ENCODE measurements around the gene NPLOC4. TPM values are rescaled to one million over a fixed set of nuclear protein-coding genes. Genes with fewer than 3 reads are reported as not detected.

The NPLOC4 gene
- total and polyA plus RNA-seq, 8 donors: 24.0 to 284 (median 54.8) TPM

DNA sequence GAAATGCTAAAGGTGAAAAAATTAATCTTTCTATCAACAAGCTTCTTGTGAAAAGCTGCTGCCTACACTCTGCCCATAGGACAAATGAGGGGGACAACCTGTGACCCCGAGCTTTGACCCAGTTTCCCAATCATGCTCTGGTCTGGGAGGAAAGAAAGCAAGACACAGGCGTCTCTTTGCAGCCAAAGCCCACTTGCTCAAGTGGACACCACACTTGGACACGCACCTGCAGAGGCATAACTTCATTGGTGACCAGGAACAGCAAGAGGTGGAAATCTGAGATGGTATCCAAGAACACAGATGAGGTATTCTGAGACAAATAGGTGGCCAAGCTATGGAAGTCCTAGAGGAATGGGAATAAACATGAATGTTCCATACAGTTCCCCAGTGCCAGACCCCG is 69.7 kb downstream of the NPLOC4 start:
- peaks cover 30 to 42% (median 36%) of the 10 kb centered on the region in 4 donors for H3K4me1 ChIP-seq
- H3K4me3 ChIP-seq: peak overlapping the region in 1 of 4 donors; percentile 3
- peaks cover 62 to 99% (median 93%) of the 10 kb centered on the region in 4 donors for H3K36me3 ChIP-seq
- H3K27me3 ChIP-seq: no peaks in the 10 kb centered on the region
- H3K27ac ChIP-seq: peak overlapping the region in 4 of 5 donors; percentile 82 to 88 (median 82)
- TF ChIP-seq POLR2AphosphoS5 (IDR thresholded peaks at IDR 0.05): no peak
- TF ChIP-seq, protein P1, sequence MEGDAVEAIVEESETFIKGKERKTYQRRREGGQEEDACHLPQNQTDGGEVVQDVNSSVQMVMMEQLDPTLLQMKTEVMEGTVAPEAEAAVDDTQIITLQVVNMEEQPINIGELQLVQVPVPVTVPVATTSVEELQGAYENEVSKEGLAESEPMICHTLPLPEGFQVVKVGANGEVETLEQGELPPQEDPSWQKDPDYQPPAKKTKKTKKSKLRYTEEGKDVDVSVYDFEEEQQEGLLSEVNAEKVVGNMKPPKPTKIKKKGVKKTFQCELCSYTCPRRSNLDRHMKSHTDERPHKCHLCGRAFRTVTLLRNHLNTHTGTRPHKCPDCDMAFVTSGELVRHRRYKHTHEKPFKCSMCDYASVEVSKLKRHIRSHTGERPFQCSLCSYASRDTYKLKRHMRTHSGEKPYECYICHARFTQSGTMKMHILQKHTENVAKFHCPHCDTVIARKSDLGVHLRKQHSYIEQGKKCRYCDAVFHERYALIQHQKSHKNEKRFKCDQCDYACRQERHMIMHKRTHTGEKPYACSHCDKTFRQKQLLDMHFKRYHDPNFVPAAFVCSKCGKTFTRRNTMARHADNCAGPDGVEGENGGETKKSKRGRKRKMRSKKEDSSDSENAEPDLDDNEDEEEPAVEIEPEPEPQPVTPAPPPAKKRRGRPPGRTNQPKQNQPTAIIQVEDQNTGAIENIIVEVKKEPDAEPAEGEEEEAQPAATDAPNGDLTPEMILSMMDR (IDR thresholded peaks at IDR 0.05): no peak
- TF ChIP-seq EP300 (IDR thresholded peaks at IDR 0.05): no peak
- TF ChIP-seq POLR2A (IDR thresholded peaks at IDR 0.05): no peak
- 40 to 55% (median 43%) methylated on average over 4 of the region's 4 CpGs for WGBS, 5 donors
- intact Hi-C loops (cut with DNase I; ENCODE audit: low total_unique reads): no loop called here
- no peak for DNase-seq
- H3K9me3 ChIP-seq: no peaks in the 10 kb centered on the region

DNA sequence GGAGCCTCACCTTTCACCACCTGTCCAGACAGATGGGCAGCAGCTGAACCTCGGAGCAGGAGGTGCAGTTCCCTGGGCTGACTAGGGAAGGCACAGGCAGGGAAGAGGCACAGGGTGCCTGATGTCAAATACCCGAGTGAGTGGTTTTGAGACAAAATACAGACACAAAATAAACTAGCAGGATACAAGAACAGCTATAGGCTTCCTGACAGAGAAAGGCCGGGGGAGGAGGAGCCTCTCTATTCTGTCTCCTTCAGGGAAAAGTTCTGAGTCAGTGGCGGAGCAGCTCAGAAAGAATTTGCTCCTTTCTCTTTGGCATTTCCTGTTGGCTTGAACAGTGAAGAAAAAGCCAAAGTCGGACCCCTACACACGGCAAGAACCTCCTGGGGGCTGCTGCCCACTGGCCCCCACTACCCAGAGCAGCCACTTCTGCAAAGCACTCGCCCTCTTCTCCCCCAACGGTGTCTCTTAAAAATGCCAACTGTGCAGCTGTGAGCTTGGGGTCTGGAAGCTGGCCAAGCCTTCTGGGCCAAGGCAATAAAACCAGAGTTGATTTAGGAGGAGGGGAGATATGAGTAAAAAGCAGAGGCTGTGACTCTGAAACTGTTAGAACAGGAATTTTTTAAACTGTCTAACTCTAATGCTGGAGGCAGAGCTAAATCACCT is 70.3 kb downstream of the NPLOC4 start:
- 2 to 10% (median 6%) methylated on average over 8 of the region's 8 CpGs for WGBS, 5 donors
- peak; percentile 84 to 89 for DNase-seq
- Histone ChIP-seq H3K4me3 (peak overlapping the region in 2 of 4 donors; percentile 3 to 15), H3K36me3 (peaks cover 65 to 99% (median 93%) of the 10 kb centered on the region in 4 donors), H3K9me3 (no peaks in the 10 kb centered on the region), H3K27ac (peak overlapping the region; percentile 71 to 88 (median 82)), H3K4me1 (peaks cover 30 to 43% (median 36%) of the 10 kb centered on the region in 4 donors), H3K27me3 (no peaks in the 10 kb centered on the region)
- intact Hi-C loops (cut with DNase I; ENCODE audit: low total_unique reads): no loop called here
- TF ChIP-seq, protein P1 (IDR thresholded peaks at IDR 0.05): peak in 1 of 7 experiments; percentile 7
- TF ChIP-seq EP300 (IDR thresholded peaks at IDR 0.05) (no peak), POLR2AphosphoS5 (IDR thresholded peaks at IDR 0.05) (peak in 1 of 3 donors; percentile 61)

DNA sequence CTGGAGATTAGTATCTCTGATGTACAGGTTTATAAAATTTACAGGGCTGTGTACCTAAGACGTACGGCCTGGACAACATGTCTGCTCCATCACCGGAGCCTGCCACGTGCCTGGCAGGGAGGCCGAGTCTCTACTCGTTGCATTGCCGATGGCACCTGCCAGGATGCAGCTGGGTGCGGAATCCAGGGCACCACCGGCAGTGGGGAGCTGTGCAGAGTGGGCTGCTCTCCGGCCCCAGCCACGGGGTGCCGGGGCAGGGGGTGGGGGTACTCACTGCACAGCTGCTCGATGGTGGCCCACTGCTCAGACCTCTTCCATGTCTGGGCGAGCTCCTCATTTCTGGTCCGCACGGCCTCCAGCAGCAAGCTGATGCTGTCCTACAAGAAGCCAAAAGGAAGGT is 71.7 kb downstream of the NPLOC4 start:
- peaks cover 61 to 99% (median 93%) of the 10 kb centered on the region in 4 donors for H3K36me3 ChIP-seq
- no peak for DNase-seq
- peak overlapping the region in 3 of 5 donors; percentile 82 to 88 (median 83) for H3K27ac ChIP-seq
- peaks cover 30 to 55% (median 36%) of the 10 kb centered on the region in 4 donors for H3K4me1 ChIP-seq
- WGBS, 5 donors: 94 to 96% (median 95%) methylated on average over 15 to 16 of the region's 16 CpGs
- no peak overlapping the region for H3K4me3 ChIP-seq
- intact Hi-C loops (cut with DNase I; ENCODE audit: low total_unique reads): no loop called here
- TF ChIP-seq EP300 (IDR thresholded peaks at IDR 0.05) (no peak), POLR2AphosphoS5 (IDR thresholded peaks at IDR 0.05) (no peak), POLR2A (IDR thresholded peaks at IDR 0.05) (no peak)
- TF ChIP-seq, protein P1 (IDR thresholded peaks at IDR 0.05): no peak
- no peaks in the 10 kb centered on the region for H3K27me3 ChIP-seq
- H3K9me3 ChIP-seq: no peaks in the 10 kb centered on the region

DNA sequence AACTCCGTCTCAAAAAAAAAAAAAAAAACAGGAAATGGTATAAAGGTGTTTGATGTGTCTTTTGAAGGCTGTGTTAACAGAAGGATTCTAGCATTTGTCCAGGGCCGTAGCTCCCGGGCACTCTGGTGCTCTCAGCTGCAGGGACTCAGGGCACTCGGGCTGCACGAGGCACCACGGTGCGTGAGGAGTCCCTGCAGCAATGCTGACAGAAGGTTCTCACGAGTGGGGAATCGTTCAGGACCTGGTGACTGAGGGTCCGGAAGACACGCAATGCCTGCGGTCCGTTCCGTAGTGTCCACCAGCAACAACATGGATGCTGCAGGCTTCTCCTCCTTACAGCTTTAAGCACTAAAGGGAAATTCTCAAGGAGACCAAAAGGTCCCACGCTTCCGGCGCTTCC is 72.1 kb downstream of the NPLOC4 start:
- peaks cover 61 to 99% (median 93%) of the 10 kb centered on the region in 4 donors for H3K36me3 ChIP-seq
- H3K27me3 ChIP-seq: no peaks in the 10 kb centered on the region
- peak overlapping the region in 1 of 5 donors; percentile 47 for H3K27ac ChIP-seq
- intact Hi-C loops (cut with DNase I; ENCODE audit: low total_unique reads): no loop called here
- peaks cover 30 to 55% (median 36%) of the 10 kb centered on the region in 4 donors for H3K4me1 ChIP-seq
- H3K4me3 ChIP-seq: no peak overlapping the region
- WGBS, 5 donors: 91 to 96% (median 94%) methylated on average over 17 of the region's 17 CpGs
- no peaks in the 10 kb centered on the region for H3K9me3 ChIP-seq
- TF ChIP-seq EP300 (IDR thresholded peaks at IDR 0.05): no peak
- TF ChIP-seq, protein P1 (IDR thresholded peaks at IDR 0.05): no peak
- TF ChIP-seq POLR2AphosphoS5 (IDR thresholded peaks at IDR 0.05): no peak
- TF ChIP-seq POLR2A (IDR thresholded peaks at IDR 0.05): no peak
- DNase-seq: no peak

Measured in stomach (tissue), 9 donors.